ENCODE measurements around the gene WDR93. TPM values are rescaled to one million over a fixed set of nuclear protein-coding genes. Genes with fewer than 3 reads are reported as not detected.

The WDR93 gene
- total RNA-seq, 4 donors from 2014 or later: 0.13 to 0.42 (median 0.17) TPM; not detected in 1

DNA sequence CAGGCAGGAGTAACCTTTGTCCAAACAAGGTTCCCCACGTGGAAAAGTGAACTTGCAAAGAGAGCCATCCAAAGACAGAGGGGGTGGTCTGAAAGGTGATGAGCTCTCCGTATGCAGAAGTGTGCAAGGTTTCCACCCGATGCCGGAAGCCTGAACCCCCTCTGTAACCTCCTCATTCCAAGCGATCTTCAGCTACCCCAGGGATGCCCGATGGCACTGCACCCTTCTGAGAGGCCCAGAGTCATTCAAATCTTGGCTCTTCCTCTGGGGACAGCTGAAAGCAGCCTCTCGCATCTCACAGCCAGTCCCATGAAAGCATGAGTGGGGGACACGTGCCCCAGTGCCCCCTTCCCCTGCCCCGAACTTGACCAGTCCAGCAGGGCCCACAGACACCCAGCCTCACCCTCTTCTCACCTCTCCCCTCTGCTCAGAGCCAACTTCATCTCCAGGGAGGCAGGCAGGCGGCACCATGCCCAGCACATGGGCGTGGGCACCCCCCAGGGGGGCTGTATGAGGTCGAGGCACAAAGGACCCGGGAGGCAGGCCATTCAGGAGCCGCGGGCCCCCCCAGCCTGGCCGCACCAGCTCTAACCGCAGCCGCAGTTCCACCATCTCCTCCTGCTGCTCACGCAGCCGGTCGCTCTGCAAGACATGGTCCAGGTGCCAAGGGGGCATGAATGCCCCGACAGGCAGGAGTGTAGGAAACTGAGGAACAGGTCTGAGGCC is 44.0 kb upstream of the WDR93 start:
- intact Hi-C loops (cut with DNase I): loop anchor here (2.0 to 10.0 kb wide), 3 partner anchors 46 to 228 kb away; partner anchors contain the start of genes MESP1, PEX11A and WDR93
- Histone ChIP-seq H3K4me1 (peaks cover 3 to 14% (median 8%) of the 10 kb centered on the region in 4 donors), H3K27me3 (no peaks in the 10 kb centered on the region), H3K36me3 (peaks cover 0 to 61% (median 26%) of the 10 kb centered on the region in 4 donors), H3K4me3 (no peak overlapping the region), H3K9me3 (no peaks in the 10 kb centered on the region), H3K27ac (replicated peaks in 1 of 4) (no peak overlapping the region)
- DNase-seq (ENCODE audit: extremely low spot score): no peak
- TF ChIP-seq POLR2A (IDR thresholded peaks at IDR 0.05; ENCODE audit: low read depth) (no peak), EP300 (IDR thresholded peaks at IDR 0.05) (no peak), POLR2AphosphoS5 (IDR thresholded peaks at IDR 0.05) (no peak), CTCF (IDR thresholded peaks at IDR 0.05) (no peak)
- WGBS: 95% methylated on average over 7 of the region's 22 CpGs

- Histone ChIP-seq H3K27me3 (no peaks in the 10 kb centered on the region), H3K36me3 (peaks cover 0 to 59% (median 25%) of the 10 kb centered on the region in 4 donors), H3K4me3 (no peak overlapping the region), H3K9me3 (no peaks in the 10 kb centered on the region), H3K4me1 (peaks cover 3 to 14% (median 8%) of the 10 kb centered on the region in 4 donors), H3K27ac (replicated peaks in 1 of 4) (no peak overlapping the region)
- no peak for DNase-seq (ENCODE audit: extremely low spot score)
- intact Hi-C loops (cut with DNase I): loop anchor here (2.0 to 10.0 kb wide), 3 partner anchors 45 to 227 kb away; partner anchors contain the start of genes MESP1, PEX11A and WDR93
- TF ChIP-seq POLR2A (IDR thresholded peaks at IDR 0.05; ENCODE audit: low read depth) (no peak), EP300 (IDR thresholded peaks at IDR 0.05) (no peak), POLR2AphosphoS5 (IDR thresholded peaks at IDR 0.05) (peak in 1 of 2 donors; percentile 27), CTCF (IDR thresholded peaks at IDR 0.05) (peak; percentile 78 to 90 (median 87))
- WGBS: 58% methylated on average over 25 of the region's 25 CpGs
Measured at GRCh38 chr15:89647191-89647851, 43.3 kb upstream of the WDR93 start.

DNA sequence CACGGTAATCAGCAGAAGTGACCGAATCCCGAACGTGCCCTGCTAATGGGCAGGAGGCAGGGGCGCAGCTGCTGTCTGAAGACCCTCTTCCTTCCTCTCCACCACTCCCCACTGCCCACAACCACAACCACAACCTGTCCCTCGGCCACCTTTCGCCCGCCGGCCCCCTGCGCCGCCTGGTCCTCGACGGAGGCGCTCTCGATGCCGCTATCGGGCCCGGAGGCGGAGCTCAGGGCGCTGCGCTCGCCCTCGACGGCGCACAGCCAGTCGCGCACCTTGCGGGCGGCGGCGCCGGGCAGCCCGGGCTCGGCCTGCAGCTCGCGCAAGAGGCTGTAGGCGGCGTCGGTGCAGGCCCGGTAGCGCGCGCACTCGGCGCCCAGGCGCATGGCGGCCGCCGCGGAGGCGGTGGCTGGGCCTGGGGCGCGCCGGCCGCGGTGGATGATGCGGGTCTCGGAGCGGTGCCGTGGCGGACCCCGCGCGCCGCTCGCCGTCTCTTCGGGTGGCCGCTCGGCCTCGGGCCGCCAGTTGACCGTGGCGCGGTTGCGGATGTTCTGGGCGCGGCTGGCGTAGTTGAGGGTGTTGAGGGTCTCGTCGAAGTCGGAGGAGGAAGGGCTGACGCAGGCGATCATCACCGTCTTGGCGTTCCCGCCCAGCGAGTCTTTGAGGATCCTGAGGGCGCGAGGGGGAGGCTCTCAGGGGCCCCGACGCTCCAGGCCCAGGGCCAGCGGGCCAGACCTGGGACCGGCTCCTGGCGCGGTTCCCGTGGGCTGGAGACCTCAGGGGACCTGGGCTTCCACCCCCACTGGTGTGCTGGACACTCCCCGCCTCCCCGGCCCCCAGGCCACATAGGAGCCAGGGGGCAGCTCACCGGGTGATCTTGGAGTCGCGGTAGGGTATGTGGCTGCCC is 42.3 kb upstream of the WDR93 start:
- Histone ChIP-seq H3K36me3 (peaks cover 0 to 53% (median 21%) of the 10 kb centered on the region in 4 donors), H3K4me1 (peaks cover 3 to 21% (median 8%) of the 10 kb centered on the region in 4 donors), H3K27ac (replicated peaks in 1 of 4) (no peak overlapping the region), H3K4me3 (no peak overlapping the region), H3K9me3 (no peaks in the 10 kb centered on the region), H3K27me3 (no peaks in the 10 kb centered on the region)
- DNase-seq (ENCODE audit: extremely low spot score): no peak
- TF ChIP-seq CTCF (IDR thresholded peaks at IDR 0.05) (no peak), POLR2A (IDR thresholded peaks at IDR 0.05; ENCODE audit: low read depth) (no peak), EP300 (IDR thresholded peaks at IDR 0.05) (no peak), POLR2AphosphoS5 (IDR thresholded peaks at IDR 0.05) (no peak)
- intact Hi-C loops (cut with DNase I): loop anchor here (5.0 to 10.0 kb wide), 2 partner anchors 44 to 226 kb away; partner anchors contain the start of genes PEX11A and WDR93
- 85% methylated on average over 79 of the region's 102 CpGs for WGBS

- intact Hi-C loops (cut with DNase I): loop anchor here (5.0 to 10.0 kb wide), 2 partner anchors 43 to 226 kb away; partner anchors contain the start of genes PEX11A and WDR93
- TF ChIP-seq POLR2AphosphoS5 (IDR thresholded peaks at IDR 0.05): no peak
- no peak for TF ChIP-seq CTCF (IDR thresholded peaks at IDR 0.05)
- TF ChIP-seq EP300 (IDR thresholded peaks at IDR 0.05): no peak
- no peak for TF ChIP-seq POLR2A (IDR thresholded peaks at IDR 0.05; ENCODE audit: low read depth)
- WGBS: 93% methylated on average over 26 of the region's 37 CpGs
- no peaks in the 10 kb centered on the region for H3K27me3 ChIP-seq
- H3K27ac ChIP-seq (replicated peaks in 1 of 4): no peak overlapping the region
- H3K36me3 ChIP-seq: peaks cover 0 to 46% (median 21%) of the 10 kb centered on the region in 4 donors
- no peak for DNase-seq (ENCODE audit: extremely low spot score)
- H3K4me1 ChIP-seq: peaks cover 3 to 29% (median 12%) of the 10 kb centered on the region in 4 donors
- no peak overlapping the region for H3K4me3 ChIP-seq
- H3K9me3 ChIP-seq: no peaks in the 10 kb centered on the region
Measured at GRCh38 chr15:89649013-89649625, 41.5 kb upstream of the WDR93 start.

Measured in esophagus muscularis mucosa (tissue), 4 donors.